Lung (tissue), 12 donors: Measurements from ENCODE around the gene GTF2F2. TPM values are rescaled to one million over a fixed set of nuclear protein-coding genes. Genes with fewer than 3 reads are reported as not detected.

Experiments
- ATAC-seq: fragments of 200-7000 bp; cut with Tn5 transposase; one replicate; pipeline ENCODE4 v1.9.1; 2020; ENCODE audit warnings: moderate number of reproducible peaks; ENCODE audit not compliant: insufficient read depth, low FRiP score
- DNase-seq, 3 donors: peaks; one replicate each; pipeline ENCODE4 v3.0.0-alpha.2; 2013 to 2017
- H3K27ac ChIP-seq, 2 donors: one replicate each; pipeline ENCODE4 v1.5.1; 2013; ENCODE audit warnings: mild to moderate bottlenecking in 2 of 2, moderate library complexity in 2 of 2, control low read depth in 1 of 2, inconsistent platforms in 1 of 2, low read depth in 1 of 2, low read length in 1 of 2
- H3K27me3 ChIP-seq, 3 donors: one replicate each; pipeline ENCODE4 v1.5.1; 2013; ENCODE audit warnings: low read length in 2 of 3; ENCODE audit not compliant: control insufficient read depth in 3 of 3, insufficient read depth in 3 of 3
- H3K36me3 ChIP-seq, 4 donors: one replicate each; pipeline ENCODE4 v1.5.1; 2013; ENCODE audit warnings: low read length in 4 of 4, mild to moderate bottlenecking in 1 of 4, moderate library complexity in 1 of 4; ENCODE audit not compliant: control insufficient read depth in 4 of 4, insufficient read depth in 4 of 4
- H3K4me1 ChIP-seq, 5 donors: one replicate each; pipeline ENCODE4 v1.5.1; 2013; ENCODE audit warnings: low read length in 5 of 5, mild to moderate bottlenecking in 2 of 5, moderate library complexity in 1 of 5; ENCODE audit not compliant: control insufficient read depth in 5 of 5, insufficient read depth in 5 of 5
- H3K4me3 ChIP-seq: one replicate; pipeline ENCODE4 v1.5.1; 2013; ENCODE audit warnings: mild to moderate bottlenecking, control low read depth, moderate library complexity
- H3K9ac ChIP-seq, 2 donors: one replicate each; pipeline ENCODE4 v1.5.1; 2013; ENCODE audit warnings: low read length in 2 of 2, control low read depth in 1 of 2; ENCODE audit not compliant: insufficient read depth in 1 of 2
- H3K9me3 ChIP-seq, 4 donors: one replicate each; pipeline ENCODE4 v1.5.1; 2013; ENCODE audit warnings: low read length in 3 of 4, mild to moderate bottlenecking in 1 of 4, moderate library complexity in 1 of 4; ENCODE audit not compliant: control insufficient read depth in 4 of 4, insufficient read depth in 3 of 4
- CTCF ChIP-seq: IDR thresholded peaks from 2 replicates; pipeline ENCODE4 v1.5.1; 2012; ENCODE audit warnings: mild to moderate bottlenecking; ENCODE audit errors: control extremely low read depth, extremely low read depth
- WGBS, 2 donors: extraction: QIAGEN DNeasy Blood & Tissue Kit; methylation state at CpG; one replicate each; pipeline ENCODE4 v1.1.7; 2013; 5-methylcytosine and 5-hydroxymethylcytosine counted together
- polyA plus RNA-seq, 2 donors: library from polyadenylated mRNA; stranded (reverse); fragments of 200-250 nt; gene quantifications; one replicate each; pipeline ENCODE4 v1.2.1, GENCODE V29; 2013
- total RNA-seq, 2 donors: library from RNA; depleted of rRNA in 1 of 2; stranded (reverse); fragments of >200 nt in 1 of 2; gene quantifications; one replicate each; pipeline ENCODE4 v1.2.1, GENCODE V29; 2014 to 2021
- donor health status: control.
- donor health status: control.
- donor health status: Bipolar disorder and iron deficiency.
- donor health status: healthy.
- donor health status: DM: yes; HTN: yes; CAD: no.

GTF2F2 gene
- total and polyA plus RNA-seq, 4 donors, result 13.7 to 21.3 (median 14.3) TPM

DNA sequence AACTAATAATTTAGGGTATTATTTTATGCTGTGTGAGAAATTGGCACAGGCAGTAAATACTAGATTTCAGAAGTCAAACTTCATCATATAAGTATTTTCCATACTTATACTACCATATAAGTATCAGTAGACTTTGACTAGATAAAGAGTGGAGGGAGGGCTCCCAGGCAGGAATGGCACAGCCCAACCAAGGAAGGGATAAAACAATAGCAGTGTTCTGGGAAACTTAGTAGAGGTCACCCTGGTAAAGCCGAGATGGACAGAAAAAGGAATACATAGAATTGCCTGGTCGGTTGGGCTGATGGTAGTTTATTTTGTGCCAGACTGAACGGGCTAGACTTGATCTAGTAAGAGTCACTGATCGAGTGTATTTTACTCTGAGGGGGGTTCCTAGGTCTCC, 100.1 kb downstream of the GTF2F2 start:
- H3K36me3 ChIP-seq, result peaks cover 0 to 4% (median 0%) of the 10 kb centered on the region in 4 donors
- no peaks in the 10 kb centered on the region for H3K9me3 ChIP-seq
- DNase-seq (no peak), ATAC-seq (no peak)
- H3K9ac ChIP-seq, result no peak overlapping the region
- H3K4me3 ChIP-seq, result no peak overlapping the region
- no peaks in the 10 kb centered on the region for H3K27me3 ChIP-seq
- 96 to 97% methylated on average over 4 of the region's 4 CpGs for WGBS, 2 donors
- no peak overlapping the region for H3K27ac ChIP-seq
- no peak for TF ChIP-seq CTCF
- no peaks in the 10 kb centered on the region for H3K4me1 ChIP-seq

DNA sequence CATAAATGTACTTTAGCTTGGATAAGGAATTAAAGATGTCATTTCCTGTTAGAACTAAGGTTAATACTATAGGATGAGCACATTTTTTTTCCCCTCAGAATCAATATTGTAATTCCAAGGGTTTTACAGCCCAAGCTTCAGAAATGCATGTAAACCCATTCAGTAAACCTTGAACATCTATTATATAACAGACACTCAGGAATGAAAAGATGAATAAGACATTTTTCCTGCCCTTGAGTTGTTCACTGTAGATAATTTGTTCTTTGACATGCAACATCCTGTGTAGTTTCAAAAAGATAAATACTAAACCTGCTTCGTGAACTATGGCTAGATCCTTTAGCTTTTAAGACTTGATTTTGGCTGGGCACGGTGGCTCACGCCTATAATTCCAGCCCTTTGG, 102.2 kb downstream of the GTF2F2 start:
- no peak for TF ChIP-seq CTCF
- DNase-seq (no peak), ATAC-seq (no peak)
- no peak overlapping the region for H3K4me3 ChIP-seq
- H3K4me1 ChIP-seq, result no peaks in the 10 kb centered on the region
- WGBS, 2 donors, result 87 to 93% methylated on average over 3 of the region's 3 CpGs
- H3K9ac ChIP-seq, result no peak overlapping the region
- no peak overlapping the region for H3K27ac ChIP-seq
- H3K36me3 ChIP-seq, result no peaks in the 10 kb centered on the region
- H3K27me3 ChIP-seq, result no peaks in the 10 kb centered on the region
- H3K9me3 ChIP-seq, result no peaks in the 10 kb centered on the region

- 96 to 100% methylated on average over 1 of the region's 1 CpG for WGBS, 2 donors
- Histone ChIP-seq H3K4me1 (no peaks in the 10 kb centered on the region), H3K9me3 (no peaks in the 10 kb centered on the region), H3K27me3 (no peaks in the 10 kb centered on the region), H3K9ac (no peak overlapping the region), H3K4me3 (no peak overlapping the region), H3K27ac (no peak overlapping the region), H3K36me3 (no peaks in the 10 kb centered on the region)
- DNase-seq (no peak), ATAC-seq (no peak)
- TF ChIP-seq CTCF, result no peak
Measured at GRCh38 chr13:45222919-45223318, 102.6 kb downstream of the GTF2F2 start.

- H3K9me3 ChIP-seq, result no peaks in the 10 kb centered on the region
- no peaks in the 10 kb centered on the region for H3K4me1 ChIP-seq
- no peak overlapping the region for H3K9ac ChIP-seq
- peaks cover 0 to 2% (median 0%) of the 10 kb centered on the region in 4 donors for H3K36me3 ChIP-seq
- TF ChIP-seq CTCF, result no peak
- H3K27ac ChIP-seq, result no peak overlapping the region
- no peak for ATAC-seq
- H3K27me3 ChIP-seq, result no peaks in the 10 kb centered on the region
- H3K4me3 ChIP-seq, result no peak overlapping the region
- DNase-seq, result no peak
Measured at GRCh38 chr13:45224176-45224575, 103.9 kb downstream of the GTF2F2 start.
